Liver (tissue), 3 donors: Measurements from ENCODE around the gene CIAO3.

Source experiments
- HNF4A ChIP-seq, 2 donors: conservative IDR thresholded peaks; 2 replicates each; pipeline ENCODE4 v1.6.1; 2016; ENCODE audit warnings: antibody characterized with exemption in 2 of 2, mild to moderate bottlenecking in 2 of 2
- RAD21 ChIP-seq, 2 donors: IDR thresholded peaks; 2 replicates each; pipeline ENCODE4 v1.6.1; 2016; ENCODE audit warnings: antibody characterized with exemption in 2 of 2, mild to moderate bottlenecking in 2 of 2
- RXRA ChIP-seq, 2 donors: IDR thresholded peaks; 2 replicates each; pipeline ENCODE4 v1.6.1; 2017 to 2018; ENCODE audit warnings: antibody characterized with exemption in 2 of 2, mild to moderate bottlenecking in 1 of 2
- TAF1 ChIP-seq: conservative IDR thresholded peaks from 2 replicates; pipeline ENCODE4 v1.6.1; 2016; ENCODE audit warnings: antibody characterized with exemption, mild to moderate bottlenecking
- TF ChIP-seq, protein P1 (sequence below): fragments of 150-350 bp; IDR thresholded peaks from 2 replicates; pipeline ENCODE4 v1.5.1; 2017; ENCODE audit warnings: improper control_type of control experiment, low read depth, low read length; ENCODE audit not compliant: missing input control
- TF ChIP-seq, protein P2 (sequence below): IDR thresholded peaks from 2 replicates; pipeline ENCODE4 v1.6.1; 2016; ENCODE audit warnings: antibody characterized with exemption, mild to moderate bottlenecking
- TF ChIP-seq, protein P3 (sequence below): IDR thresholded peaks from 2 replicates; pipeline ENCODE4 v1.6.1; 2016; ENCODE audit warnings: antibody characterized with exemption
- donor health status: healthy.
- donor health status: healthy.

DNA sequence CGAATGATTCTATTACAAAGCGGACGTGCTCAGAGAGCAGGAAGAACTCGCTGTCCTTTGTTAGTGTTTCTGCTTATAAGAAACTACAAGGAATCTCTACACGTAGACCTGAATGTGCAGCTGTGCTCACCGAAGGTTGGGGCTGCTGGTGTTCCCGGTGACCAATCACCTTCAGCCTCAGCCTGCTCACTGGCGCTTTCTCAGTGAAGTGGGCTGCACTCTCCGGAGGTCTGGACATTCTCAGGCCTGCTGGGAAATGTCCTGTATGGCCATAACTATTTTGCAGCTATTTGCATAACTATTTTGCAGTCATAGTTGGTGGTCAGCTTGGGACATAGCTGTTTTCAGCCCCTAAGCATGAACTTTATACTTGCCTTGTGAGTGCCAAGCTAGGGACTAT is 9.7 kb upstream of the CIAO3 start:
- TF ChIP-seq, protein P1, sequence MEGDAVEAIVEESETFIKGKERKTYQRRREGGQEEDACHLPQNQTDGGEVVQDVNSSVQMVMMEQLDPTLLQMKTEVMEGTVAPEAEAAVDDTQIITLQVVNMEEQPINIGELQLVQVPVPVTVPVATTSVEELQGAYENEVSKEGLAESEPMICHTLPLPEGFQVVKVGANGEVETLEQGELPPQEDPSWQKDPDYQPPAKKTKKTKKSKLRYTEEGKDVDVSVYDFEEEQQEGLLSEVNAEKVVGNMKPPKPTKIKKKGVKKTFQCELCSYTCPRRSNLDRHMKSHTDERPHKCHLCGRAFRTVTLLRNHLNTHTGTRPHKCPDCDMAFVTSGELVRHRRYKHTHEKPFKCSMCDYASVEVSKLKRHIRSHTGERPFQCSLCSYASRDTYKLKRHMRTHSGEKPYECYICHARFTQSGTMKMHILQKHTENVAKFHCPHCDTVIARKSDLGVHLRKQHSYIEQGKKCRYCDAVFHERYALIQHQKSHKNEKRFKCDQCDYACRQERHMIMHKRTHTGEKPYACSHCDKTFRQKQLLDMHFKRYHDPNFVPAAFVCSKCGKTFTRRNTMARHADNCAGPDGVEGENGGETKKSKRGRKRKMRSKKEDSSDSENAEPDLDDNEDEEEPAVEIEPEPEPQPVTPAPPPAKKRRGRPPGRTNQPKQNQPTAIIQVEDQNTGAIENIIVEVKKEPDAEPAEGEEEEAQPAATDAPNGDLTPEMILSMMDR = no peak
- TF ChIP-seq, protein P2, sequence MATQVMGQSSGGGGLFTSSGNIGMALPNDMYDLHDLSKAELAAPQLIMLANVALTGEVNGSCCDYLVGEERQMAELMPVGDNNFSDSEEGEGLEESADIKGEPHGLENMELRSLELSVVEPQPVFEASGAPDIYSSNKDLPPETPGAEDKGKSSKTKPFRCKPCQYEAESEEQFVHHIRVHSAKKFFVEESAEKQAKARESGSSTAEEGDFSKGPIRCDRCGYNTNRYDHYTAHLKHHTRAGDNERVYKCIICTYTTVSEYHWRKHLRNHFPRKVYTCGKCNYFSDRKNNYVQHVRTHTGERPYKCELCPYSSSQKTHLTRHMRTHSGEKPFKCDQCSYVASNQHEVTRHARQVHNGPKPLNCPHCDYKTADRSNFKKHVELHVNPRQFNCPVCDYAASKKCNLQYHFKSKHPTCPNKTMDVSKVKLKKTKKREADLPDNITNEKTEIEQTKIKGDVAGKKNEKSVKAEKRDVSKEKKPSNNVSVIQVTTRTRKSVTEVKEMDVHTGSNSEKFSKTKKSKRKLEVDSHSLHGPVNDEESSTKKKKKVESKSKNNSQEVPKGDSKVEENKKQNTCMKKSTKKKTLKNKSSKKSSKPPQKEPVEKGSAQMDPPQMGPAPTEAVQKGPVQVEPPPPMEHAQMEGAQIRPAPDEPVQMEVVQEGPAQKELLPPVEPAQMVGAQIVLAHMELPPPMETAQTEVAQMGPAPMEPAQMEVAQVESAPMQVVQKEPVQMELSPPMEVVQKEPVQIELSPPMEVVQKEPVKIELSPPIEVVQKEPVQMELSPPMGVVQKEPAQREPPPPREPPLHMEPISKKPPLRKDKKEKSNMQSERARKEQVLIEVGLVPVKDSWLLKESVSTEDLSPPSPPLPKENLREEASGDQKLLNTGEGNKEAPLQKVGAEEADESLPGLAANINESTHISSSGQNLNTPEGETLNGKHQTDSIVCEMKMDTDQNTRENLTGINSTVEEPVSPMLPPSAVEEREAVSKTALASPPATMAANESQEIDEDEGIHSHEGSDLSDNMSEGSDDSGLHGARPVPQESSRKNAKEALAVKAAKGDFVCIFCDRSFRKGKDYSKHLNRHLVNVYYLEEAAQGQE = no peak
- TF ChIP-seq TAF1 (no peak), RAD21 (IDR thresholded peaks at IDR 0.05) (no peak), RXRA (IDR thresholded peaks at IDR 0.05) (no peak), HNF4A (conservative IDR thresholded peaks at IDR 0.05) (no peak)
- TF ChIP-seq, protein P3, sequence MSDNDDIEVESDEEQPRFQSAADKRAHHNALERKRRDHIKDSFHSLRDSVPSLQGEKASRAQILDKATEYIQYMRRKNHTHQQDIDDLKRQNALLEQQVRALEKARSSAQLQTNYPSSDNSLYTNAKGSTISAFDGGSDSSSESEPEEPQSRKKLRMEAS = no peak
